Neural progenitor cell (in vitro differentiated cells): ENCODE measurements around the gene SPTBN5. TPM values are rescaled to one million over a fixed set of nuclear protein-coding genes. Genes with fewer than 3 reads are reported as not detected.

ENCODE experiments used
- DNase-seq: peaks from one replicate; pipeline ENCODE4 v3.0.0-alpha.2; 2016; ENCODE audit warnings: low spot score
- H2AFZ ChIP-seq: fragments of 200-600 bp; sonication (generic); replicated peaks from 2 replicates; pipeline ENCODE4 v1.6.1; 2016; ENCODE audit warnings: antibody characterized with exemption
- H3F3A ChIP-seq: fragments of 200-600 bp; sonication (generic); 2 replicates; pipeline ENCODE4 v1.6.1; 2016; ENCODE audit warnings: antibody characterized with exemption, low read depth
- H3K27ac ChIP-seq: fragments of 200-600 bp; sonication (generic); 2 replicates; pipeline ENCODE4 v1.5.1; 2016; ENCODE audit warnings: mild to moderate bottlenecking
- H3K27me3 ChIP-seq: fragments of 200-600 bp; sonication (generic); 2 replicates; pipeline ENCODE4 v1.6.1; 2016; ENCODE audit warnings: mild to moderate bottlenecking, moderate library complexity
- H3K36me3 ChIP-seq: fragments of 200-600 bp; sonication (generic); 2 replicates; pipeline ENCODE4 v1.5.1; 2016
- H3K4me1 ChIP-seq: fragments of 200-600 bp; sonication (generic); 2 replicates; pipeline ENCODE4 v1.6.1; 2016; ENCODE audit warnings: mixed run types
- H3K4me2 ChIP-seq: fragments of 200-600 bp; sonication (generic); 2 replicates; pipeline ENCODE4 v1.6.1; 2016
- H3K4me3 ChIP-seq: fragments of 200-600 bp; sonication (generic); 2 replicates; pipeline ENCODE4 v1.5.1; 2016
- H3K79me2 ChIP-seq: fragments of 200-600 bp; sonication (generic); 2 replicates; pipeline ENCODE4 v1.6.1; 2016; ENCODE audit warnings: low read depth
- H3K9ac ChIP-seq: fragments of 200-600 bp; sonication (generic); 2 replicates; pipeline ENCODE4 v1.6.1; 2016
- H3K9me3 ChIP-seq: fragments of 200-600 bp; sonication (generic); 2 replicates; pipeline ENCODE4 v1.5.1; 2016; ENCODE audit warnings: low read depth
- H4K20me1 ChIP-seq: fragments of 200-600 bp; sonication (generic); 2 replicates; pipeline ENCODE4 v1.6.1; 2016; ENCODE audit warnings: low read depth
- H3K27ac Mint-ChIP-seq: 3 replicates; pipeline ENCODE4 v1.8.0; 2021; ENCODE audit warnings: mixed read lengths
- H3K27me3 Mint-ChIP-seq: 2 replicates; pipeline ENCODE4 v1.8.0; 2022; ENCODE audit warnings: low read depth, mild to moderate bottlenecking, inconsistent platforms, moderate library complexity, mixed read lengths; ENCODE audit not compliant: insufficient read depth
- H3K36me3 Mint-ChIP-seq: 3 replicates; pipeline ENCODE4 v1.8.0; 2021; ENCODE audit warnings: mixed read lengths
- H3K4me1 Mint-ChIP-seq: 3 replicates; pipeline ENCODE4 v1.8.0; 2021; ENCODE audit warnings: mixed read lengths
- H3K4me3 Mint-ChIP-seq: 3 replicates; pipeline ENCODE4 v1.8.0; 2021; ENCODE audit warnings: mild to moderate bottlenecking, moderate library complexity, mixed read lengths
- H3K9me3 Mint-ChIP-seq: 3 replicates; pipeline ENCODE4 v1.8.0; 2020; ENCODE audit warnings: mixed read lengths
- EZH2 ChIP-seq: fragments of 200-600 bp; sonication (generic); IDR thresholded peaks from 2 replicates; pipeline ENCODE4 v1.6.1; 2017; ENCODE audit warnings: antibody characterized with exemption, mild to moderate bottlenecking, moderate library complexity
- EZH2phosphoT487 ChIP-seq: fragments of 200-600 bp; sonication (generic); IDR thresholded peaks from 2 replicates; pipeline ENCODE4 v1.6.1; 2017; ENCODE audit warnings: antibody characterized with exemption
- total RNA-seq: library from RNA; depleted of rRNA; stranded (reverse); fragments of >200 nt; gene quantifications from 2 replicates; pipeline ENCODE4 v1.2.3, GENCODE V29; 2015; ENCODE audit warnings: low replicate concordance
- TF ChIP-seq, protein P1 (sequence below): fragments of 200-600 bp; sonication (generic); IDR thresholded peaks from 2 replicates; pipeline ENCODE4 v1.5.1; 2017; ENCODE audit warnings: antibody characterized with exemption, mild to moderate bottlenecking

Gene SPTBN5
- total RNA-seq, 1 donor from 2014 or later, result not detected

GRCh38 chr15:41872166-41872747 is 21.6 kb downstream of the SPTBN5 start:
- Mint-ChIP-seq H3K4me3 (no peak overlapping the region), H3K9me3 (no peaks in the 10 kb centered on the region), H3K27ac (peak overlapping the region; percentile 21), H3K4me1 (peaks cover 20% of the 10 kb centered on the region), H3K36me3 (no peaks in the 10 kb centered on the region), H3K27me3 (peaks cover 16% of the 10 kb centered on the region)
- H3K36me3 ChIP-seq, result no peaks in the 10 kb centered on the region
- H3K27ac ChIP-seq, result no peak overlapping the region
- H3K27me3 ChIP-seq, result no peaks in the 10 kb centered on the region
- H3K4me2 ChIP-seq, result no peak overlapping the region
- no peaks in the 10 kb centered on the region for H3K4me1 ChIP-seq
- no peak overlapping the region for H3K9ac ChIP-seq
- no peak overlapping the region for H2AFZ ChIP-seq
- TF ChIP-seq EZH2phosphoT487 (no peak), EZH2 (no peak)
- TF ChIP-seq, protein P1, sequence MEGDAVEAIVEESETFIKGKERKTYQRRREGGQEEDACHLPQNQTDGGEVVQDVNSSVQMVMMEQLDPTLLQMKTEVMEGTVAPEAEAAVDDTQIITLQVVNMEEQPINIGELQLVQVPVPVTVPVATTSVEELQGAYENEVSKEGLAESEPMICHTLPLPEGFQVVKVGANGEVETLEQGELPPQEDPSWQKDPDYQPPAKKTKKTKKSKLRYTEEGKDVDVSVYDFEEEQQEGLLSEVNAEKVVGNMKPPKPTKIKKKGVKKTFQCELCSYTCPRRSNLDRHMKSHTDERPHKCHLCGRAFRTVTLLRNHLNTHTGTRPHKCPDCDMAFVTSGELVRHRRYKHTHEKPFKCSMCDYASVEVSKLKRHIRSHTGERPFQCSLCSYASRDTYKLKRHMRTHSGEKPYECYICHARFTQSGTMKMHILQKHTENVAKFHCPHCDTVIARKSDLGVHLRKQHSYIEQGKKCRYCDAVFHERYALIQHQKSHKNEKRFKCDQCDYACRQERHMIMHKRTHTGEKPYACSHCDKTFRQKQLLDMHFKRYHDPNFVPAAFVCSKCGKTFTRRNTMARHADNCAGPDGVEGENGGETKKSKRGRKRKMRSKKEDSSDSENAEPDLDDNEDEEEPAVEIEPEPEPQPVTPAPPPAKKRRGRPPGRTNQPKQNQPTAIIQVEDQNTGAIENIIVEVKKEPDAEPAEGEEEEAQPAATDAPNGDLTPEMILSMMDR, result no peak
- H3F3A ChIP-seq, result no peaks in the 10 kb centered on the region
- H3K4me3 ChIP-seq, result no peak overlapping the region
- DNase-seq, result no peak
- no peaks in the 10 kb centered on the region for H4K20me1 ChIP-seq
- no peaks in the 10 kb centered on the region for H3K79me2 ChIP-seq
- H3K9me3 ChIP-seq, result no peaks in the 10 kb centered on the region

DNA sequence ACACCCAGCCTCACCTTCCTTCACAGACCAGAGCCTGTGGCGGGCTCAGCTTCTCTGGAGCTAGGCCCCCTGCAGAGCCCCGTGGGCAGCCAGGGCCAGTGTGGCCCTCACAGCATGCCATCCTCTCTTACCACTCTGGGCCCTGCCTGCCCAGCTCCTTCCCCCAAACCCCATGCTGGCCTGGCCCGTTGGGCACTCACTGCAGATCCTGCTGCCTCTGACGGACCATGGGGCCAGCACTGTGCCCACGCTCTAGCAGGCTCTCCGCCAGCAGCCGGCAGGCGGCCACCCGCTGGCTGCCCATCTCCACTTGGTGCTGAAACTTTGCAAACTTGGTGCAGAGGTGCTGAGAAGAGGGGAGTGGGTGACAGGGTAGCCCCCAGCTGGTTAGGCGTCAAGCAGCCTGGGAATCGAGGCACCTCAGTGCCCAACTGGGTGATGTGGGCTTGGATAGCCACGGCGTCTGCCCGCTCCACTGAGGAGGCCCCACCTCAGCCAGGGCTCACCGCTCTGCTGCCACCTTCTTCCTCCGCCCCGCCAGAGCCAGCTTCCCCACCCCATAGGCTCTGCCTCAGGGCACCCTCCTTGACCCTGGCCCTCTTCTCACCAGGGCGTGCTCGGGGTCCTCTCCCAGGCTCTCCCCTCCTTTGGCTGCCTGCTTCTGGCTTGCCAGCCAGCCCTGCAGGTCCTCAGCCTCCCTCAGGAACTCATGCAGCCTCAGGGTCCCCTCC is 22.5 kb downstream of the SPTBN5 start:
- Mint-ChIP-seq H3K27me3 (peaks cover 17% of the 10 kb centered on the region), H3K4me3 (no peak overlapping the region), H3K27ac (no peak overlapping the region), H3K36me3 (no peaks in the 10 kb centered on the region), H3K9me3 (no peaks in the 10 kb centered on the region), H3K4me1 (peaks cover 20% of the 10 kb centered on the region)
- no peak overlapping the region for H3K27ac ChIP-seq
- no peak for TF ChIP-seq EZH2
- TF ChIP-seq EZH2phosphoT487, result no peak
- TF ChIP-seq, protein P1, result no peak
- no peaks in the 10 kb centered on the region for H3K27me3 ChIP-seq
- H3K4me3 ChIP-seq, result no peak overlapping the region
- H3K36me3 ChIP-seq, result no peaks in the 10 kb centered on the region
- peaks cover 7% of the 10 kb centered on the region for H3K4me1 ChIP-seq
- no peak overlapping the region for H2AFZ ChIP-seq
- H3K79me2 ChIP-seq, result no peaks in the 10 kb centered on the region
- no peak for DNase-seq
- H3K4me2 ChIP-seq, result no peak overlapping the region
- no peaks in the 10 kb centered on the region for H3K9me3 ChIP-seq
- H4K20me1 ChIP-seq, result no peaks in the 10 kb centered on the region
- no peaks in the 10 kb centered on the region for H3F3A ChIP-seq
- H3K9ac ChIP-seq, result no peak overlapping the region

DNA sequence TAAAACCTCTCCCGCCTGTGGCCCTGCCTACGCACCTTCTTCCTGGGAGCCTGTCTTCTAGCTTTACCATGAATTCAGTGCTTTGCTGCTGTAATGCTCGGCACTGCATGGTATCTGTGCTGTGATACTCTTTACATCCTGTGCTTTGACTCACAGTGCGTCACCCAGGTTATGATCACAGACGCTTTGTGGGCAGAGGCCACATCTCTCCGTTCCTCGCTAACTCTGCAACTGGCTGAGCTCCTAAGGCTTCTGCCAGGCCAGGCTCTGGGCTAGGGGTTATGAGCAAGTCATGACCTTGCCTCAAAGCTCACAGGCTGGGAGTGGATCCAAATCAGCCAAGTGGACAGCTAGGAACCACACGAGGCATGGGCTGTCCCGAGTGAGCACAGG is 23.2 kb downstream of the SPTBN5 start:
- no peak overlapping the region for H2AFZ ChIP-seq
- H3K4me1 ChIP-seq, result peaks cover 13% of the 10 kb centered on the region
- no peaks in the 10 kb centered on the region for H3F3A ChIP-seq
- H3K4me2 ChIP-seq, result no peak overlapping the region
- no peak for TF ChIP-seq EZH2phosphoT487
- peak overlapping the region; percentile 88 for H3K27ac Mint-ChIP-seq
- H3K36me3 ChIP-seq, result no peaks in the 10 kb centered on the region
- H4K20me1 ChIP-seq, result no peaks in the 10 kb centered on the region
- no peak overlapping the region for H3K27ac ChIP-seq
- no peaks in the 10 kb centered on the region for H3K27me3 ChIP-seq
- peaks cover 17% of the 10 kb centered on the region for H3K27me3 Mint-ChIP-seq
- H3K4me3 ChIP-seq, result no peak overlapping the region
- no peaks in the 10 kb centered on the region for H3K9me3 Mint-ChIP-seq
- DNase-seq, result no peak
- no peaks in the 10 kb centered on the region for H3K79me2 ChIP-seq
- no peaks in the 10 kb centered on the region for H3K36me3 Mint-ChIP-seq
- H3K4me3 Mint-ChIP-seq, result no peak overlapping the region
- no peak overlapping the region for H3K9ac ChIP-seq
- no peaks in the 10 kb centered on the region for H3K9me3 ChIP-seq
- H3K4me1 Mint-ChIP-seq, result peaks cover 24% of the 10 kb centered on the region
